Embryonic facial prominence (tissue), 1 donor: Measurements from ENCODE around the gene FCER1A.
A peak's percentile ranks its signal among the peaks of the same experiment; 100 is the strongest.
"Not testable (repeated sequence)": the region's sequence is repeated elsewhere in the genome, so short reads cannot be mapped to it uniquely, and the experiment has no call there.

Source experiments
- DNase-seq: peaks from one replicate; pipeline ENCODE4 v3.0.0-alpha.2; 2016; ENCODE audit errors: extremely low spot score

The FCER1A gene

GRCh38 chr1:159302095-159302494 lies at the start of gene FCER1A:
Gene FCER1A, plus strand, starts transcription at chr1:159302336. Its CDS starts 29 bp downstream, at chr1:159302365.
- DNase-seq = no peak

- no peak for DNase-seq
These were observed 40.8 kb upstream of the FCER1A start for GRCh38 chr1:159261311-159261710.

- peak; percentile 18 for DNase-seq
These were observed 40.2 kb upstream of the FCER1A start for GRCh38 chr1:159261721-159262494.

GRCh38 chr1:159266832-159267231 lies 35.3 kb upstream of the FCER1A start:
- no peak for DNase-seq

- no peak for DNase-seq
These were observed 27.5 kb upstream of the FCER1A start for GRCh38 chr1:159274631-159275030.

- DNase-seq = no peak
These were observed 26.2 kb upstream of the FCER1A start for GRCh38 chr1:159275891-159276290.

GRCh38 chr1:159279773-159280172 lies 22.4 kb upstream of the FCER1A start:
- DNase-seq = no peak

GRCh38 chr1:159282118-159282517 lies 20.0 kb upstream of the FCER1A start:
- no peak for DNase-seq

DNA sequence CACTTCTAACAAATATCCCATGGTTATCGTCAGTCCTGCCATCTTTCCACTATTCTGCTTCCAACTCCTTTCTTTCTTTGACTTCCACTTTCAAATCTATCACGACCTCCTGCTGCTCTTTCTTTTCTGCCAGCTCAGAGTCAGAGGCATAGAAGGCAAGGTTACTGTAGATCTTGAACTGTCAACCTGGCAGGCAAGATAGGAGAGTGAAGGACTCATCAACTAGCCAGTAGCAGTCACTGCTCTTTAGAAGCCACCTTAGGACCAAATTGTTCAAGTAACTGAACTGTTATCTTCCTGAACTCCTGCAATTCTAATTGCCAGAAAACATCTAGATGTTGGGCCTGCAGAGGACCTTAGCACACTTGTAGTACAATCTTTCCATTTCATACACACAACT lies 13.1 kb upstream of the FCER1A start:
- no peak for DNase-seq

GRCh38 chr1:159291424-159291823 lies 10.7 kb upstream of the FCER1A start:
- DNase-seq = no peak

DNA sequence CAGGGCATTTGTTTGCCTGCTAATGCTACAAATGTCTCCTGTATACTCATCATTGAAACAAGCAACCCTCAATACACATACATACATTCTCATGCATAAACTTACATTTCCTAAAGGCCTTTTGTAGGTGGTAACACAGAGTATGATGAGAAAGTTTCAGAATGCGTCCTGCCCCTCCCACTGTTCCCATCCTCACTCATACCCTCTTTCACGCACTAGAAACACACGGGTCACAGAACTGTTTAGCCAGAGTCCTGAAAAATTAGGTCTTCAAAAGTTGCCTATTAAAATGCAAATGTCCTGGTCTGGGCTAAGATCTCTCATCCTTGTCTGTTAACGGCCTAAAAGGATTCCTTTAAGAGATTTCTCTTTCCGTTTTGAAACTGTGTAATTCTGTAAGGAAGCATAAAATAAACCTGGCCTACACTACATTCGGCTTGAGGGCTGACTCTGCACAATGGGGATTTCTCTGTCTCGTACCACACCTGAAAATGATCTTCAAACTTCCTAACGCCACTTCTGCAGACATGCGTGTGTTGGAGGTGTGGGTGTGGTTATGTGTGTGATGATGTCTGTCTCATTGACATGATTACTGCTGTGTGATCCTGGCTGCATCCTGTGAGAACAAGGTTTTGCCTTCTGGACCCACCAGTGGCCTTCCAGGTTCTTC lies 5.3 kb upstream of the FCER1A start:
- DNase-seq = no peak

DNA sequence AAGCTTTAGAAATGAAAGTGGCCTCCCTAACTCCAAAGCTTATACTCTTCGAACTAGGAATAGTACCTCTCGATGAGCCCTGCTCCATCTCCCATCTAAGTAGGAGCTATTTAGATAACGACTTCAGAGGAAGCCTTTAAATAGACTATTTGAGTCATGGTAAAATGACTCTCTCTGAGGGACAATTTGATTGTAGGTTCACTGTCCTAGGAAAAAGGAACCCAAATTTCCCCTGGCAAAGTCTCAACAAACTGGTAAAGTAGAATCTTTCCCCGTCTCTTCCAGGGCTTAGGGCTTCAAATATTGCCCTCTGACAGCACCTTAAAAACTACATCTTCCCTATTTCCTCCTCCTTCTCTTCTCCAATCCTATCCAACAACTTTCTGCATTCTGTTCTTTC lies 2.0 kb upstream of the FCER1A start:
- no peak for DNase-seq

DNA sequence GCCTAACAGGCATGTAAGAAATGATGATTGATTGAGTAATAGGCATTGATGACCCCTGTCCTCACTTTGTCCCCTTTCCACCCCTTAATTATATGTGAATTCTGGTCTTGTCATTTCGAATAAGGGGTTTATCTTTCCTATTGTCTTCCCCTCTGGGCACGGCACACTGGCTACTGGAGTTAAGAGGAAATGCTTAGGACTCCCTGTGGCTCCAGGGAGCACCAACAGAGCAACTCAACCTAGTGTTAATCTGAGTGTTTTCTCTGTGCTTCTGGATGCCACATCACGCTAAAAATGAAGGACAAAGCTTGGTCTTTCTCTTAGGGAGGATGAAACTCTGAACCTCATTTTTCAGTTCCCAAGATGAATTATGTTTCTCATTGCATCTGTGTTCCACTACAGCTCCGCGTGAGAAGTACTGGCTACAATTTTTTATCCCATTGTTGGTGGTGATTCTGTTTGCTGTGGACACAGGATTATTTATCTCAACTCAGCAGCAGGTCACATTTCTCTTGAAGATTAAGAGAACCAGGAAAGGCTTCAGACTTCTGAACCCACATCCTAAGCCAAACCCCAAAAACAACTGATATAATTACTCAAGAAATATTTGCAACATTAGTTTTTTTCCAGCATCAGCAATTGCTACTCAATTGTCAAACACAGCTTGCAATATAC lies 5.3 kb downstream of the FCER1A start:
- no peak for DNase-seq

- DNase-seq = no peak
These were observed 9.5 kb downstream of the FCER1A start for GRCh38 chr1:159311679-159312078.

- no peak for DNase-seq
These were observed 13.2 kb downstream of the FCER1A start for GRCh38 chr1:159315381-159315780.

DNA sequence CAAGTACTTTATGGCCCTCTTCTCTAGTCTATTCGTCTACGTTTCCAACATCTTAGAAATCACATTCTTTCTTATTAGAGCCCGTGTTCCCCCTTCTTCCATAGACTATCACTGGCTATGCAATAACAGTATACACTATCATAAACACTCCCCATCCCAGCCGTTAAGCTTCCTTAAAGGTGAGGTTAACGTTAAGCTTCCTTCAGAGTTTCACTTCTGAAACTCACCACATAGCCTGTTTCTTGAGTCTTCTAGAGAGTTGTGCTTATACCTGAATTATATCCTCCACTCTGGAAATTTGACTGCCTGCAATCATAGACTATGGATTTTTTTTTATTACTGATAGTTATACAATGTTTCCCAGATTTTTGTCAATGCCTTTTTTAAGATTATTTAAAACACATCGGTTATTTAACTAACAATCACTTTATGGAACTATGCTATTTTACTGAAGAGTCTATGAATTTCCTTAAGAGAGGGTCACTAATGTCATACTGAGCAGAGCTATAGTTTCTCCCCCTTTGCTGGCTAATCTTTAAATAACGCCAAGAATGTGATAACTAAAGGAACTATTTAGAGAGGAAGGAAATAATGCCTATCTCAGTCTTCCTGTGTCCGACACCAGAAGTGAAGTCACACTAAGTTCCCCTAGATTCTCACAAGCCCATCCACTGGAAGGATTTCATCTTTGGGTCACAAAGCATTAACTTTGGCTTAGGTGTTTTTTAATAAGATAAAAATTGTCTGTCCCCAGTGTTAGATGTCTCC lies 16.8 kb downstream of the FCER1A start:
- DNase-seq = no peak

GRCh38 chr1:159334797-159335196 lies 32.7 kb downstream of the FCER1A start:
- DNase-seq = no peak

DNA sequence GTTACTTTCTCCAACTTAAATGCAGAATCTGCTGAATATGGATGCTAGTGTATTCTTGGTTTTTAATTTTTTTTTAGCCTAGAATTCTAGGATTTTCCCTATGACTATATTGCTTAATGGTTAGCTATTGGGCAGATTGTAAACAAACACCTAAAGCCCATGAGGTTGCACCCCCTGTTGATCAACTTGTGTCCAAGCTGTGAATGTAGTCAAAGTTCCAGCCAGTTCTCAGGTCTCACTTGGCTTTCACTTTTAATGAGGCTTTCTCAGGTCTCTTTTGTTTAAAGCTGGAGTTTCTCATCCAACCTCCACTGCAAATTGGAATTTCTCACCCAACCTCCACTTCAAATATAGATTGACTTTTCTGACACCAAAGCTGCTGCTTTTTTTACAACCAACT lies 35.9 kb downstream of the FCER1A start:
- DNase-seq = no peak

DNA sequence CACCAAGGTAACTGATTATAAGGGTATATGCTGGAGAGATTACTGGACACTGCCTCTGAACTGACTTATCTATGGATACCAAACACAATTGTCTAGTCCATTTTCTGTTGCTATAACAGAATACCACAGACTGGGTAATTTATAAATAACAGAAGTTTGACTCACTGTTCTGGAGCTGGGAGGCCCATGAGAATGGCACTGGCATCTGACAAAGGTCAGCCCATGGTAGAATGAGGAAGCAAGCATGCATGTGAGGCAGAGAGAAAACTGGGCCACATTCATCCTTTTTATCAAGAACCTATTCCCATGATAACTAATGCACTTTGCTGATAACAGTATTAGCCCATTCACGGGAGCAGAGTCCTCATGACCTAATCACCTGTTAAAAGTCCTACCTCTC lies 37.4 kb downstream of the FCER1A start:
- no peak for DNase-seq

GRCh38 chr1:159341736-159342135 lies 39.6 kb downstream of the FCER1A start:
- DNase-seq = no peak

DNA sequence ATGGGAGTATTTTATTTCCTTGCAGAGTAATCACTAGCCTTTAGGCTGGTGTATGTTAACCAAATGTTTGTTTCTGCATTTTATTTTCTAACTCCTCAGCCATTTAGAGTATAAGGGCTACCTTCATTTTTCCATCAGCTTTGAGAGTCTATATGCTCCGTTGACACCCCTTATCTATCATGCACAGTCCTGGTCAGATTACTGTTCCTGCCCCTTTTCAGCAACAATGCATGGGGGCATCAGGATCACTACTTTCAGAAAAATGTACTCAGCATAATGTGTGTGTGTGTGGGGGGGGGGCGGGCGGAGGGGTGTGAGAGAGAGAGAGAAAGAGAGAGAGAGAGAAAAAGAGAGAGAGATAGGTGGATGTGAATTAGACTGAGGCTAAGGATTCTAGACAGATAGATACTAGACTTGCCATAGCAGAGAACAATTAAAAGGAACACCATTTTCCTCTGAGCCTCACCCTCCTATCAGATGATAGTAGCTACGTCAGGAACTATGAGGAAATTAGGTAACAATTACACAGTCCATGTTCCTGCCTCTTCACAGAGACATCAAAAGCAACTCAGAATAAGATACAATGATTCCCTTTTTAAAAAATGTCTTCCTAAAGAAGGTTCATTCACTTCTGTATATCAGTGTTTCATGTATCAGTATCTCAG lies 40.8 kb downstream of the FCER1A start:
- no peak for DNase-seq

DNA sequence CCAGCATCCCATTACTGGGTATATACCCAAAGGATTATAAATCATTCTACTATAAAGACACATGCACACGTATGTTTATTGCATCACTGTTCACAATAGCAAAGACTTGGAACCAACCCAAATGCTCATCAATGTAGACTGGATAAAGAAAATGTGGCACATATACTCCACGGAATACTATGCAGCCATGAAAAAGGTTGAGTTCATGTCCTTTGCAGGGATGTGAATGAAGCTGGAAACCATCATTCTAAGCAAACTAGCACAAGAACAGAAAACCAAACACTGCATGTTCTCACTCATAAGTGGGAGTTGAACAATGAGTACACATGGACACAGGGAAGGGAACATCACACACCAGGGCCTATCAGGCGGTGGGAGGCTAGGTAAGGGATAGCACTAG lies 47.2 kb downstream of the FCER1A start:
- DNase-seq = not testable (repeated sequence)
